ENCODE measurements around the gene SIRT3.
"Not testable (repeated sequence)": the region's sequence is repeated elsewhere in the genome, so short reads cannot be mapped to it uniquely, and the experiment has no call there.

Gene SIRT3

DNA sequence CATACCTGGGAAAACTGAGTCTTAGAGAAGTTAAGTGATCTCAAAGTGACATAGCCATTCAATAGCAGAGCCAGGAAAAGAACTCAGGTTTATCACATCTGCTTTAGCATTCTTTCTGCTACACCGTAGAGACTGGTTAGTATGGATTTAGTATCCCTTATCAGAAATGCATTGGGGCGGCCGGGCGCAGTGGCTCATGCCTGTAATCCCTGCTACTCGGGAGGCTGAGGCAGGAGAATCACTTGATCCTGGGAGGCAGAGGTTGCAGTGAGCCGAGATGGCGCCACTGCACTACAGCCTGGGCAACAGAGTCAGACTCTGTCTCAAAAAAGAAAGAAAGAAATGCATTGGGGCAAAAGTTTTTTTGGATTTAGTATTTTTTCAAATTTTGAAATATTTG is 2.2 kb upstream of the SIRT3 start:
- not testable (repeated sequence) for DNase-seq

DNA sequence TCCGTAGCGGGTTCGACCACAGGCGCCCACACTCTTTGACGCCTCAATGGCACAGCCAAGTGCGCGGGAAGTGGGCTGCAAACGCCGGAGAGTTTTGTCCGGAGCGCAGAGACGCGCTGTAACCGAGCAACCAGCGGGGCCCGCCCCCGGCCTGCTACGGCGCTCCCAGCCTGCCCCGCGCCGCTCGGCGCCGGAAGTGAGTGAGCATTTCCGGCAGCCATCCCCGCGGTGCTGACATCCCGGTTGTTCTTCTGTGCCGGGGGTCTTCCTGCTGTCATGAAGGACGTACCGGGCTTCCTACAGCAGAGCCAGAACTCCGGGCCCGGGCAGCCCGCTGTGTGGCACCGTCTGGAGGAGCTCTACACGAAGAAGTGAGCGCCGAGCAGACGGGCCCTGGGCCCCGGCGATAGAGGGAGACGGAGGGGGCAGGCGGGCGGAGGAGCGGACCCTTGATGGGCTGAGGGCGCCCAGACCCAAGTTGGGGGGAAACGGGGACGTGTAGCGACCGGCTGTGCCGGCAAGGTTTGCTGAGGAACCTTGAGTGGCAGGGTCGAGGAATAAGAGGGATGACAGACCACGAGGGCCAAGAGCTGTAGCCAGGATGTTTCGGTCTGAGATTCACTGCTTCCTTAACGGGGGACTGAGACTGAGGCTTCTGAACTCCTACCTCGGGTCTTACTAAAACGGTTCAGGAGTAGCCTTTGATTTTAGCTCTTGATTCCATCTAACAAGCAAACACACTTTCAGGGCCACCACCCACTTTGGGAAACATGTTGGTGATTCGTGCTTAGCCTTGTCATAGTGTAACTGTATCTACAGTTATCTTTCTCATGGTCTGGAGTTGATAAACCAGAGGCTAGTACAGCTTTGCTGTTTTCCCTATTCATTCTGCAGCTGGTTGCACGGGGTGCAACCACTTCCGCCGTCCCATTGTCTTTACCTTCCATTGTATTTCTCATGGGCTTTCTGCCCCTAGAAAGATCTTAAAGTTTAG is 929 bp upstream of the SIRT3 start, which contains the start of gene PSMD13:
Gene PSMD13, plus strand, starts transcription at position 203 of the 994 bp plus-strand sequence. Its CDS starts 74 bp downstream, at position 277.
- DNase-seq = peak; percentile 93

DNA sequence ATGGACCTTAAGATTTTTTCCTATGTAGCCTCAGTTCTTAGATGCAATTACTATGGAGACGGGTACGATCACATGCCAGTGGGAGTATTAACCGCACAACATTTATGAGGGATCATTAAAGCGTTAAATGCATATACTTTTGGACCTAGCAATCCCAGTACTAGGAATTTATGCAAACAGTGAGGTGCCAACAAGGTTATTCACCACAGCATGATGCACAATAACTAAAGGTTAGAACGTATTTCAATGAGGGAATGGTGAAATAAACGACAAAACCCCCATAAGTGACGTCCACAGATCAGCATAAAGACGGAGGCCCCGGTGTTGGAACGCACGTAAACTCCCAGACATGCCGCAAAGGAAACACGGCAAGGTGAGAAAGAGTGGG is 539 bp downstream of the SIRT3 start:
- no peak for DNase-seq

DNA sequence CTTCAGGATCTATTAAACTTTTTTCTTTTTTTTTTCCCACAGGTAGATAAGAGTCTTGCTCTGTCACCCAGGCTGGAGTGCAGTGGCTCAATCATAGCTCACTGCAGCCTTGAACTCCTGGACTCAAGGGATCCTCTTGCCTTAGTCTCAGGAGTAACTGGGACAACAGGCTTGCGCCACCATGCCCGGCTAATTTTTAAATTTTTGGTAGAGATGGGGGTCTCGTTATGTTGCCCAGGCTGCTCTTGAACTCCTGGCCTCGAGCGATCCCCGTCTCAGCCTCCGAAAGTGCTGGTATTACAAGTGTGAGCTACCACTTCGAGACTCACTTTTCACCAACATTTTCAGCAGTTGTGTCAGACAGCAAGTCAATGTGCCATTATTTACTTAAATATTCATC is 962 bp downstream of the SIRT3 start:
- DNase-seq = no peak

DNA sequence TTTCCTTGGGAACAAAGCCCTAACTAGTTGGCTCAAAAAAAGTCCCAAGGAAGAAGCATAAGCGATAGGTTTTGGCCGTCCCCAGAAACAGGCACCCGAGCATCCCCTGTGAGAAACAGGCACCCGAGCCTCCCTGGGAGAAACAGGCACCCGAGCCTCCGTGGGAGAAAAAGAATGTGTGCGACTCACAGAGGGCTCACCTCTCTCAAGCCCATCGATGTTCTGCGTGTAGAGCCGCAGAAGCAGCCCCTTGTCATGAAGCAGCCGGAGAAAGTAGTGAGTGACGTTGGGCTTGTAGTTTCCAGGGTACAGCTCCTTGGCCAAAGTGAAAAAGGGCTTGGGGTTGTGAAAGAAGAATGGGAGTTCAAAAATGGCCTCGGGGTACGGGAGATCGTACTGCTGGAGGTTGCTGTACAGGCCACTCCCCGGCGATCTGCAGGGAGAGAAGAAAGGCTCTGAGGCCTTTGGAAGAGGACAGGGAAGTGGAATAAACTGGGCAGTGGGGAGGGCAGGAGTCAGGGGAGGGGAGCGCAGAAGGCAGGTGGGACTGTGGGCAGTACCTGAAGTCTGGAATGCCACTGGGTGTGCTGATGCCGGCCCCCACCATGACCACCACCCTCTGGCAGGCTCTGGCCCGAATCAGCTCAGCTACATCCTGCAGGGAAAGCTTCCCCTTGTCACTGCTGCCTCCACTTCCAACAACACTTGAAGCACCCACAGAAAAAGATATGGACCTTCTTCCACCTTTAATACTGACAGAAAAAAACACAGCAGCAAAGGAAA is 3.2 kb downstream of the SIRT3 start:
- DNase-seq = no peak

GRCh38 chr11:230431-230830 is 5.7 kb downstream of the SIRT3 start:
- no peak for DNase-seq

GRCh38 chr11:227824-228379 is 8.2 kb downstream of the SIRT3 start:
- DNase-seq = no peak

- no peak for DNase-seq
These were observed 10.2 kb downstream of the SIRT3 start for GRCh38 chr11:225734-226453.

DNA sequence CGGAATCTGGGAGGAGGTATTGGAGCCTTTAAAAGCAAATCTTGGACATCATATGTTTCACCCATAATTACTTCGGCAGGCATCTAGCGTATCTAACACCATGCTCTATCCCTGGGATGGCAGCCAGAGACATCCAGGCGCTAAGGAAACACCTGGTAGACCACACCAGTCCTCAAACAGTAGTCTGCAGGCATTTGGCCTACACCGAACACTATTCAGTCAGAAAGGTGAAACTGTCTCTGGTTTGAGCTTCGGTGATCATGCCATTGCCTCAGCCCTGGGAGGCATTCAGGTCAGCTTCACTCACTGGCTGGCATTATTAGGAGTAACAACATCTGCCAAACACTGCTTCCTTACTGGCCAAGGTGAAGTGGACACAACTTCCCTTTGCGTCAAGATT is 11.7 kb downstream of the SIRT3 start:
- no peak for DNase-seq

DNA sequence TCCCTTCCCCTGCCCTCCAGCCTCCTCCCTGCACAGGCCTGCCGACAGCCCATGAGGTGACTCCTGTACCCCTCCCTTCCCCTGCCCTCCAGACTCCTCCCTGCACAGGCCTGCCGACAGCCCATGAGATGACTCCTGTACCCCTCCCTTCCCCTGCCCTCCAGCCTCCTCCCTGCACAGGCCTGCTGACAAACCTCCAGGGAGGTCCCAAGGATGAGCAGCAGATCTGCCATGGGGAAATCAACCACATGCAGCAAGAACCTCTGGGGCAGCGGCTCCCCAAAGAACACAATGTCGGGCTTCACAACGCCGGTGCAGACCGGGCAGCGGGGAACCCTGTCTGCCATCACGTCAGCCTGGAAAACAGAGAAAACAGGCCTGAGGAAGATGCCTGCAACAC is 12.3 kb downstream of the SIRT3 start:
- no peak for DNase-seq

- no peak for DNase-seq
These were observed 12.9 kb downstream of the SIRT3 start for GRCh38 chr11:223026-223789.

GRCh38 chr11:221998-222789 is 13.9 kb downstream of the SIRT3 start:
- DNase-seq = no peak

DNA sequence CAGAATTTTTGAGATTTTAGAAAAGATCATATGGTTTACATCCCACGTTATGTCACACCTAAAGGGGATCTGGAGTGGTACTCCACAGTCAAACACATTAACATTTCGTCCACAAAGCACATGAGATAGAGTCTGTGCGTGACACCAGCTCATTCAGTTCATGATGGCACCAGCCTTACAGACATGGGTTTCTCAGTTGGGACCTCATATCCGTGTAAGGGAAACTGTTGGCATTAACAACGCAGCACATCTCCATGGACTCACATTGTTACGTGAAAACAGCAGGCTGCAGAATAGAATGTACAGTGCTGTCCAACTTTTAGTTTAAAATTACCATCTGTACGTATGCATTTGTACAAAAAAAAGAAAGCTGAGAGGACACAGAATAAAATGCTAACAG is 14.6 kb downstream of the SIRT3 start:
- DNase-seq = no peak

DNA sequence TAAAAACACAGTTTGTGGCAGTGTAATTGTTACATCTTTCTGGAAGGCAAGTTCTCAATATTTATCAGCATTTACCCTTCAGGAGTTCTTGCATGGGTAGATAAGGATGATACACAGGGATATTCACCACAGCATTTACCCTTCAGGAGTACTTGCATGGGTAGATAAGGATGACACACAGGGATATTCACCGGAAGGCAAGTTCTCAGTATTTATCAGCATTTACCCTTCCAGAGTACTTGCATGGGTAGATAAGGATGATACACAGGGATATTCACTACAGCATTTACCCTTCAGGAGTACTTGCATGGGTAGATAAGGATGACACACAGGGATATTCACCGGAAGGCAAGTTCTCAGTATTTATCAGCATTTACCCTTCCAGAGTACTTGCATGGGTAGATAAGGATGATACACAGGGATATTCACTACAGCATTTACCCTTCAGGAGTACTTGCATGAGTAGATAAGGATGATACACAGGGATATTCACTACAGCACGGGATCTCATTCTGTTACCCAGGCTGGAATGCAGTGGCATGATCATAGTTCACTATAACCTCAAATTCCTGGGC is 15.4 kb downstream of the SIRT3 start:
- DNase-seq = not testable (repeated sequence)

DNA sequence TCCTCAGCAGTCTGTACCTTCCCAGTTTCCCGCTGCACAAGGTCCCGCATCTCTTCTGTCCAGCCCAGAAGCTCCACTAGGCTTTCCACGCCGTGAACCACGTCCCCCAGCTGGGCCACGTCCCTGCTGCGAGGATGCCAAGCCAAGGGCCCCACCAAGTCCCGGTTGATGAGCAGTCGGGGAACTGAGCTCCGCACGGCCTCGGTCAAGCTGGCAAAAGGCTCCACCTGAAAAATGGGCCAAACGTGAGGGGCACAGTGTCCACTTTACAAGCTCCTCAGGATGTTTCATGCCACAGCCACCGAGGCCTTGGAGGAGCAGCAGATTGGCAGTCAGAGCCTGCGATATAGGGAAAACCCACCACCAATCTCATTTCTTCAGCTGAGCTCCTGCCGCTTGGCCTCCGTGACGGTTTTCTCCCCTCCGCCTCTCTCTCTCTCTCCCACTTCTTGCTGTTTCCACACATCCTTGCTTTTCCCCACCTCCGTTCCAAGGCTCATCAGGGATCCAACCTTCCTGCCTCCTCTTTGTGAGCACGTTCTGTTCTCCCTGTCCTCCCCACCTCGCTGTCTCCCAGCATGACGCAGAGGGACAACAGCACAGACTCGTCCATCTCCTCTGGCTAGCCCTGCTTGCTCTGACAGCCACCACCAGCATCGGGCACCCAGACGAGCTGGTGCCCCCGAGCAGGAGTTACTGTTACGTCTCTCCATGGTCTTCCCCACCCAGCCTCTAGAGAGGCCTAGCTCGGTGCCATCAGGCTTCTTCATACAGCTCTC is 17.1 kb downstream of the SIRT3 start:
- no peak for DNase-seq

DNA sequence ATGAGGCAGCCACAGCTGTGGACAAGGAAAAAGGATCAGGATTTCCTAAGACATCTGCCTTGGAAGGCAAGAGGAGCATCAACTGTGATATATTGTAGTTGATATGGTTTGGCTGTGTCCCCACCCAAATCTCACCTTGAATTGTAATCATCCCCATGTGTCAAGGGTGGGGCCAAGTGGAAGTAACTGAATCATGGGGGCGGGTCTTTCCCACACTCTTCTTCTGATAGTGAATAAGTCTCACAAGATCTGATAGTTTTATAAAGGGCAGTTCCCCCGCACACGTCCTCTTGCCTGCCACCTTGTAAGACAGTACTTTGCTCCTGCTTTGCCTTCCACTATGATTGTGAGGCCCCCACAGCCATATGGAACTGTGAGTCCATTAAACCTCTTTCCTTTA is 18.4 kb downstream of the SIRT3 start:
- DNase-seq = no peak

DNA sequence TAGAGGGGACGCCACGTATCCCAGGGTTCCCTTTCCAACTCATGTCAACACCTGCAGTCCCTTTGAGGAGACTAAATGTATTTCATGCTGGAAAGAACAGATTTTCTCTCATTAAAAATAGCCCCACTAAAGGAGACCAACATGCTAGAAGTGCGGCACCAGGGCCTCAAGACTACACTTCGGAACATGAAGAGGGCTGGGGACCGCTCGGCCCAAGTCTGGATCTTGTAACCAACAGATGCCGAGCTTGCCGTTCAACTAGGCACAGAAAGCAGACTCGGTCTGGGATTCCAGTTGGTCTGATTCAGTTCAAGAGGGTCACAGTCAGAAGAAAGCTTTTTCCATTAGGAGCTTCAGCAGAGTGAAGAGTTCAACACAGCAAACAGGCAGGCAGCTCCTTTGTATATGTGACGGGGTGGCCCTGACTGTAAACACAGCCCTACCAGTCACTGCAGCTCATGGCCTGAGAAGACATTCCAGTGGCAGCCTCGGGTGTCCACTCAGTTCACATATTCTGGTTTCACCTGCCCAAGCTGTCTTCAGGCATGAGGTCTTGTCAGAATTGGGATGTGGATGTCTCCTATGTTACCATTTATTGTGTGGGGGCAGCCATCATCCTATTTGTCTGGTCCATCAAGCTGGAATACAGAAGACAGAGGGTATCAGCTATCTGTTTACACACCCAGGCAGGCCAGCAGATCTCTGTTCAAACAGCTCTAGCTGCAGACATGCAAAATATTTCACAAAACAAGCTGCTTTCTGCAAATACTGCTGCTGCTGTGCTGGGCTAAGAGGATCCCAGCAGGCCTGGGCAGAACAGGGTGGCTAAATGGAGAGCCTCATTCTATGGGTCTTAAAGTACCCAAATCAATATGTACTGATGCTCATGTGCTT is 19.8 kb downstream of the SIRT3 start:
- no peak for DNase-seq

GRCh38 chr11:215581-216037 is 20.5 kb downstream of the SIRT3 start:
- DNase-seq = no peak

- no peak for DNase-seq
These were observed 22.1 kb downstream of the SIRT3 start for GRCh38 chr11:214083-214482.

Measured in right hindlimb (tissue), 1 donor.